ENCODE data around the gene RFTN1.

RFTN1 gene

DNA sequence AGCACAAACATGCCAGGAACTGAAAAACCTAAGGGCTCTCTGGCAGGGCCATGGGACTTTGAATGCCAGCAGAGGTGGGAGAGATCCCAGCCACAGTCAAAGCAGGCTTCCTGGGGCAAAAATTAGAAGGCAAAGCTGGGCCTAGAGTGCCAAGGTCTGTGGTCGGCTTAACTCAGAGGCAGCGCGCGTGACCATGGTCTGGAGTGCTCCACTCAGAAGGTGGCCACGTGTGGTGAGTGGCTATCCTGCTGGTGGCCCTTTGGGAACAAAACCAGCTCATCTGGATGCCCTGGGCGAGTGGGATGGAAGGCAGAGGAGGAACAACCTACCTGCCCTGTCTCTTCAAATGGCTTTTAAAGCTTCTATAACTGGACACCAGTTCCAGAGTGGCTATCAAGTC lies 185.4 kb downstream of the RFTN1 start:
- no peaks in the 10 kb centered on the region for H3K4me1 ChIP-seq (ENCODE audit: control extremely low read depth in 1 of 4, control insufficient read depth in 4 of 4, insufficient read depth in 4 of 4, low read length in 3 of 4)
- H3K4me3 ChIP-seq (ENCODE audit: control insufficient read depth in 1 of 7, extremely low read depth in 1 of 7, insufficient read depth in 4 of 7, low read depth in 2 of 7, low read length in 6 of 7) = no peak overlapping the region
- POLR2A ChIA-PET = no interaction called here
- DNase-seq = no peak
- H3K36me3 ChIP-seq (ENCODE audit: control insufficient read depth in 4 of 4, insufficient read depth in 4 of 4, low read length in 3 of 4) = peaks cover 9 to 71% (median 38%) of the 10 kb centered on the region in 4 experiments
- 97% methylated on average over 6 of the region's 6 CpGs for WGBS (ENCODE audit: insufficient coverage)
- no peaks in the 10 kb centered on the region for H3K27me3 ChIP-seq (replicated peaks in 2 of 5; ENCODE audit: control insufficient read depth in 4 of 5, insufficient read depth in 5 of 5, low read length in 4 of 5)
- no peak overlapping the region for H3K27ac ChIP-seq (ENCODE audit: insufficient read depth in 1 of 2, low read depth in 1 of 2, low read length in 2 of 2, poor library complexity in 1 of 2, severe bottlenecking in 2 of 2)
- CTCF ChIA-PET = interaction anchor here (0.6 kb wide), 1 partner anchor 54 kb away, joined by 3 read pairs; no protein-coding TSS in a partner anchor
- H3K9me3 ChIP-seq (ENCODE audit: control extremely low read depth in 1 of 5, control insufficient read depth in 4 of 5, insufficient read depth in 2 of 5, low read depth in 1 of 5, low read length in 4 of 5) = peaks cover 3 to 9% (median 7%) of the 10 kb centered on the region in 5 experiments

DNA sequence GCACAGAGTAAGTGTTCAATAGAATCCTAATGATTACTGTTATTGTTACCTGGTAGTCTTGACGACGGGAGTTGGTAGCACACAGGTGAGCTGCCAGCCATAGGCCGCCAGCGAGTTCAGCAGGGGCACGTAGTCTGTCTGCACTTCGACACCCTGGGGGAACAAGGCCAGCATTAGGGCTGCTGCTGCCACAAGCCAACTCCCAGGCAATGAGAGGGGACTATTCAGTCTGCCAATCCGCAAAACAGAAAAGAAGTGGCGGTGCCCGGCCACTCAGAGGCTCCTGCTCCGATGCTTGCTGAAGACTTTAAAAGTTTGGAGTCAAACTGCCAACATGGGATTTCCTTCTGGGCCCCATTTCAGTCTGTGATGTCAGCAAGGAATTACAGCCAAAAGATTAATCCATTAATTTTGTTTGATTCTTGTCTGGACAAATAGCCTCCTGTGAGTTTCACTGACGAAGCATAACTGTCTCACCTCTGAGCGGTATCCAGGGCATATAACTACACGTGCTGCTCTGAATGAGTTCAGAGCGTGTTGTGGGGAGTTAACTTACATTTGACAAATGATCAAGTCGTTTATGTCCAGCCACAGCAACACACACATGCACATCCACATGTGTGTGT lies 186.7 kb downstream of the RFTN1 start:
- H3K27me3 ChIP-seq (replicated peaks in 2 of 5; ENCODE audit: control insufficient read depth in 4 of 5, insufficient read depth in 5 of 5, low read length in 4 of 5) = no peaks in the 10 kb centered on the region
- H3K36me3 ChIP-seq (ENCODE audit: control insufficient read depth in 4 of 4, insufficient read depth in 4 of 4, low read length in 3 of 4) = peaks cover 11 to 74% (median 42%) of the 10 kb centered on the region in 4 experiments
- CTCF ChIA-PET = interaction anchor here (0.6 kb wide), 1 partner anchor 10 kb away, joined by 3 read pairs; no protein-coding TSS in a partner anchor
- POLR2A ChIA-PET = no interaction called here
- peaks cover under 1 to 6% (median 5%) of the 10 kb centered on the region in 5 experiments for H3K9me3 ChIP-seq (ENCODE audit: control extremely low read depth in 1 of 5, control insufficient read depth in 4 of 5, insufficient read depth in 2 of 5, low read depth in 1 of 5, low read length in 4 of 5)
- no peaks in the 10 kb centered on the region for H3K4me1 ChIP-seq (ENCODE audit: control extremely low read depth in 1 of 4, control insufficient read depth in 4 of 4, insufficient read depth in 4 of 4, low read length in 3 of 4)
- H3K27ac ChIP-seq (ENCODE audit: insufficient read depth in 1 of 2, low read depth in 1 of 2, low read length in 2 of 2, poor library complexity in 1 of 2, severe bottlenecking in 2 of 2) = no peak overlapping the region
- H3K4me3 ChIP-seq (ENCODE audit: control insufficient read depth in 1 of 7, extremely low read depth in 1 of 7, insufficient read depth in 4 of 7, low read depth in 2 of 7, low read length in 6 of 7) = no peak overlapping the region
- WGBS (ENCODE audit: insufficient coverage) = 97% methylated on average over 12 of the region's 15 CpGs
- DNase-seq = no peak

DNA sequence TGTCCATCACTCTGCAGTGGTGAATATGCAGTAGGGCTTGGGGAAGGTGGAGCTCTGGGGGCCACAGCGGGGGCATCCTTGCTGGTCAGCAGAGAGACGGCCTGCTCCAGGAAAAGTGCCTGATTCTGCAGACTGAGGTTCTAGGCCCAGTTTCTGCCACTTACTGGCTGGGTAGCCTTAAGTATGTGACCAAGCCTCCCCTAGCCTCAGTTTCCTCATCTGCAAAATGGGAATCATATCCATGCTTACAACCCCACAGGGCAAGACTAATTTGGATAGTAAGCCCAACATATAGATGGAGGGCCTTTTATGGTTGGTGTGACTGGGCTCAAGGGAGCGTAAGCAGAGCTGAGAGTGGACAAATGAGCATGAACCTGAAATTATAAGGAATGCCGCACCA lies 187.6 kb downstream of the RFTN1 start:
- ChIA-PET CTCF (interaction anchor here (1.7 to 3.2 kb wide), 2 partner anchors 11 to 36 kb away, joined by 6 to 18 read pairs; no protein-coding TSS in a partner anchor), POLR2A (interaction anchor here (0.6 to 0.9 kb wide), 2 partner anchors 18 to 158 kb away, joined by 3 read pairs; no protein-coding TSS in a partner anchor)
- peaks cover 12 to 79% (median 43%) of the 10 kb centered on the region in 4 experiments for H3K36me3 ChIP-seq (ENCODE audit: control insufficient read depth in 4 of 4, insufficient read depth in 4 of 4, low read length in 3 of 4)
- H3K4me1 ChIP-seq (ENCODE audit: control extremely low read depth in 1 of 4, control insufficient read depth in 4 of 4, insufficient read depth in 4 of 4, low read length in 3 of 4) = no peaks in the 10 kb centered on the region
- H3K27me3 ChIP-seq (replicated peaks in 2 of 5; ENCODE audit: control insufficient read depth in 4 of 5, insufficient read depth in 5 of 5, low read length in 4 of 5) = no peaks in the 10 kb centered on the region
- no peak for DNase-seq
- no peak overlapping the region for H3K27ac ChIP-seq (ENCODE audit: insufficient read depth in 1 of 2, low read depth in 1 of 2, low read length in 2 of 2, poor library complexity in 1 of 2, severe bottlenecking in 2 of 2)
- no peak overlapping the region for H3K4me3 ChIP-seq (ENCODE audit: control insufficient read depth in 1 of 7, extremely low read depth in 1 of 7, insufficient read depth in 4 of 7, low read depth in 2 of 7, low read length in 6 of 7)
- WGBS (ENCODE audit: insufficient coverage) = 100% methylated on average over 4 of the region's 4 CpGs
- no peaks in the 10 kb centered on the region for H3K9me3 ChIP-seq (ENCODE audit: control extremely low read depth in 1 of 5, control insufficient read depth in 4 of 5, insufficient read depth in 2 of 5, low read depth in 1 of 5, low read length in 4 of 5)

DNA sequence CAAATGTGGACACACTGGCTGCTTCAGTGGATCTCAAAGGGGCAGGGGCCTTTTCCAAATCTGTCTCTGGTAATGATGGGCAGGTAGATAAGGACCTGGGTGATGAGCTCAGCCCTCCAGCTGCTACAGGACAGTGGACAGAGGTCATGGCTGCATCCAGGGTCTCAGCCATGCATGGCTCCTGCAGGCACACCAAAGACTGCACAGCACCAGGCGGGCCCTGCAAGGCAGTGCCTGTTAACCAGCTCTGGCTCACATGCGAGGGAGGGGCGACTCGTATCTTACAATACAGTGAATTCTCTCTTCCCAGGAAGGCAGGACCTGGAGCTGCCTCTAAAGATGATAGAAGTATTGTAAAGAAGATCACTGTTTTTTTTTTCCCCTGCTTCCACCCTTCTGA lies 189.8 kb downstream of the RFTN1 start:
- H3K27ac ChIP-seq (ENCODE audit: insufficient read depth in 1 of 2, low read depth in 1 of 2, low read length in 2 of 2, poor library complexity in 1 of 2, severe bottlenecking in 2 of 2) = no peak overlapping the region
- no peaks in the 10 kb centered on the region for H3K9me3 ChIP-seq (ENCODE audit: control extremely low read depth in 1 of 5, control insufficient read depth in 4 of 5, insufficient read depth in 2 of 5, low read depth in 1 of 5, low read length in 4 of 5)
- peaks cover 7 to 81% (median 47%) of the 10 kb centered on the region in 4 experiments for H3K36me3 ChIP-seq (ENCODE audit: control insufficient read depth in 4 of 4, insufficient read depth in 4 of 4, low read length in 3 of 4)
- no peaks in the 10 kb centered on the region for H3K27me3 ChIP-seq (replicated peaks in 2 of 5; ENCODE audit: control insufficient read depth in 4 of 5, insufficient read depth in 5 of 5, low read length in 4 of 5)
- H3K4me3 ChIP-seq (ENCODE audit: control insufficient read depth in 1 of 7, extremely low read depth in 1 of 7, insufficient read depth in 4 of 7, low read depth in 2 of 7, low read length in 6 of 7) = no peak overlapping the region
- ChIA-PET POLR2A (no interaction called here), CTCF (interaction anchor here (0.6 to 3.2 kb wide), 8 partner anchors 9 to 526 kb away, joined by 3 to 18 read pairs (median 4); no protein-coding TSS in a partner anchor)
- peaks cover 0 to 3% (median 0%) of the 10 kb centered on the region in 4 experiments for H3K4me1 ChIP-seq (ENCODE audit: control extremely low read depth in 1 of 4, control insufficient read depth in 4 of 4, insufficient read depth in 4 of 4, low read length in 3 of 4)
- 100% methylated on average over 1 of the region's 4 CpGs for WGBS (ENCODE audit: insufficient coverage)
- no peak for DNase-seq

DNA sequence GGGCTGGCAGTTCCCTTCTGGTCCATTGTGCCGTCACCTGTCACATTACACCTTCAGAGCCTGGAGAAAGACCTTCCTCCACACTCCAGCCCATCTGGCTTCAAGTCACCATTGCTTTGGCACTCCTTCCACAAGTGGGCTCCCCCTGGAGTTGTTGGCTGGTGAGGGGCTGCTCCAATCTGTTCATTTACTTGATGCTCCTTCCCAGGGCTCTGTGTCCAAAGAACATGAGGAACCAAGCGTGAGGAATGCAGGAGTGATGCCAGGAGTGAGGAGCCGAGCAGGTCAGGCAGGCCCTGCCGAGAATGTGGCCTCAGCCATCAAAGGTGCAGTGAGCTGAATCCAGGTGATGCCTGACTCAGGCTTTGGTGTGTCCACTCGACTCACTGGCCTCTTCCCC lies 191.3 kb downstream of the RFTN1 start:
- H3K27ac ChIP-seq (ENCODE audit: insufficient read depth in 1 of 2, low read depth in 1 of 2, low read length in 2 of 2, poor library complexity in 1 of 2, severe bottlenecking in 2 of 2) = no peak overlapping the region
- H3K27me3 ChIP-seq (replicated peaks in 2 of 5; ENCODE audit: control insufficient read depth in 4 of 5, insufficient read depth in 5 of 5, low read length in 4 of 5) = no peaks in the 10 kb centered on the region
- 100% methylated on average over 3 of the region's 5 CpGs for WGBS (ENCODE audit: insufficient coverage)
- POLR2A ChIA-PET = no interaction called here
- no peak for DNase-seq
- no peak overlapping the region for H3K4me3 ChIP-seq (ENCODE audit: control insufficient read depth in 1 of 7, extremely low read depth in 1 of 7, insufficient read depth in 4 of 7, low read depth in 2 of 7, low read length in 6 of 7)
- peaks cover 0 to 3% (median 0%) of the 10 kb centered on the region in 4 experiments for H3K4me1 ChIP-seq (ENCODE audit: control extremely low read depth in 1 of 4, control insufficient read depth in 4 of 4, insufficient read depth in 4 of 4, low read length in 3 of 4)
- H3K36me3 ChIP-seq (ENCODE audit: control insufficient read depth in 4 of 4, insufficient read depth in 4 of 4, low read length in 3 of 4) = peaks cover 13 to 85% (median 52%) of the 10 kb centered on the region in 4 experiments
- CTCF ChIA-PET = interaction anchor here (0.9 to 6.8 kb wide), 6 partner anchors 19 to 229 kb away, joined by 3 to 66 read pairs (median 5); partner anchors contain the start of genes DPH3 and OXNAD1
- H3K9me3 ChIP-seq (ENCODE audit: control extremely low read depth in 1 of 5, control insufficient read depth in 4 of 5, insufficient read depth in 2 of 5, low read depth in 1 of 5, low read length in 4 of 5) = no peaks in the 10 kb centered on the region

DNA sequence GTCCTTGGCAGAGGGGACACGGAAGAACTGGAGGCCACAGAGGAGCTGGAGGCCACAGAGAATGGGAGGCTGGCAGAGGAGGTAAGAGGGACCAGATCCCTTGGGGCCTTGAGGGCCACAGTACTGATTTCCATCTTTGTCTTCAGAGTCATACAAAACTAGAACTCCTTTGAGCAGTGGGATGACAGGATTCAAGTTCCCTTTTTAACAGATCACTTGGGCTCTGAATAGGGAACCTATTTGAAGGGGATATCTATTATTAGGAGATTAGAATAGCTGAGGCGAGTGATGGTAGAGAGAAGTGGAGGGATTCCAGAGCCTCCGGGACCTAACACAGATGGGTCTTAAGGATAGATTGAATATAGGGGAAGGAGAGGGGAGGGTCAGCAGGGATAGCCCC lies 192.8 kb downstream of the RFTN1 start:
- ChIA-PET POLR2A (no interaction called here), CTCF (interaction anchor here (0.7 to 6.8 kb wide), 12 partner anchors 8 to 229 kb away, joined by 3 to 66 read pairs (median 4); no protein-coding TSS in a partner anchor)
- H3K27ac ChIP-seq (ENCODE audit: insufficient read depth in 1 of 2, low read depth in 1 of 2, low read length in 2 of 2, poor library complexity in 1 of 2, severe bottlenecking in 2 of 2) = no peak overlapping the region
- no peaks in the 10 kb centered on the region for H3K27me3 ChIP-seq (replicated peaks in 2 of 5; ENCODE audit: control insufficient read depth in 4 of 5, insufficient read depth in 5 of 5, low read length in 4 of 5)
- H3K36me3 ChIP-seq (ENCODE audit: control insufficient read depth in 4 of 4, insufficient read depth in 4 of 4, low read length in 3 of 4) = peaks cover 16 to 85% (median 54%) of the 10 kb centered on the region in 4 experiments
- 89% methylated on average over 3 of the region's 3 CpGs for WGBS (ENCODE audit: insufficient coverage)
- H3K4me1 ChIP-seq (ENCODE audit: control extremely low read depth in 1 of 4, control insufficient read depth in 4 of 4, insufficient read depth in 4 of 4, low read length in 3 of 4) = peaks cover 0 to 3% (median 0%) of the 10 kb centered on the region in 4 experiments
- DNase-seq = no peak
- no peaks in the 10 kb centered on the region for H3K9me3 ChIP-seq (ENCODE audit: control extremely low read depth in 1 of 5, control insufficient read depth in 4 of 5, insufficient read depth in 2 of 5, low read depth in 1 of 5, low read length in 4 of 5)
- H3K4me3 ChIP-seq (ENCODE audit: control insufficient read depth in 1 of 7, extremely low read depth in 1 of 7, insufficient read depth in 4 of 7, low read depth in 2 of 7, low read length in 6 of 7) = no peak overlapping the region

DNA sequence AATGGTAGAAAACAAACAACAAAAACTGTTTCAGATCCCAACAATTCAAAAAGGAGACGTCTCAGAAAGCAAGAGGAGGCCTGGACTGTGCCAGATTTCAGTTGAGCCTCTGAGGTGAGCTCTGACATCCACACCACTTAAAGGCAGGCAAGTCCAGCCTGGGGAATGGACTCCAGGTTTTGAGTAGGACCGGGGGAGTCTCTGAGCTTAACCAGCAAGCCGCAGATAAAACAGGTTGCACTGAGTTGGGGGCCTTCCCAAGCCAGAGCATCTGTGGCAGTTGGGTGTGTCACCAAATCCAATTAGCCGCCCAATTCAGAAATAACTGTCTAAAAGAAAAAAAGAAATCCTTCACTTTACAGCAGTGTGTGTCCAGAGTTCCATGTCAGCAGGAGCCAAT lies 193.8 kb downstream of the RFTN1 start:
- ChIA-PET POLR2A (no interaction called here), CTCF (interaction anchor here (0.7 to 6.8 kb wide), 13 partner anchors 11 to 234 kb away, joined by 3 to 66 read pairs (median 3); no protein-coding TSS in a partner anchor)
- H3K4me3 ChIP-seq (ENCODE audit: control insufficient read depth in 1 of 7, extremely low read depth in 1 of 7, insufficient read depth in 4 of 7, low read depth in 2 of 7, low read length in 6 of 7) = no peak overlapping the region
- no peak for DNase-seq
- H3K4me1 ChIP-seq (ENCODE audit: control extremely low read depth in 1 of 4, control insufficient read depth in 4 of 4, insufficient read depth in 4 of 4, low read length in 3 of 4) = peaks cover 0 to 4% (median 2%) of the 10 kb centered on the region in 4 experiments
- no peak overlapping the region for H3K27ac ChIP-seq (ENCODE audit: insufficient read depth in 1 of 2, low read depth in 1 of 2, low read length in 2 of 2, poor library complexity in 1 of 2, severe bottlenecking in 2 of 2)
- 96% methylated on average over 3 of the region's 4 CpGs for WGBS (ENCODE audit: insufficient coverage)
- H3K36me3 ChIP-seq (ENCODE audit: control insufficient read depth in 4 of 4, insufficient read depth in 4 of 4, low read length in 3 of 4) = peaks cover 20 to 82% (median 51%) of the 10 kb centered on the region in 4 experiments
- H3K27me3 ChIP-seq (replicated peaks in 2 of 5; ENCODE audit: control insufficient read depth in 4 of 5, insufficient read depth in 5 of 5, low read length in 4 of 5) = no peaks in the 10 kb centered on the region
- H3K9me3 ChIP-seq (ENCODE audit: control extremely low read depth in 1 of 5, control insufficient read depth in 4 of 5, insufficient read depth in 2 of 5, low read depth in 1 of 5, low read length in 4 of 5) = no peaks in the 10 kb centered on the region
